ENCODE data around the gene ALDH1L2.

Gene ALDH1L2

DNA sequence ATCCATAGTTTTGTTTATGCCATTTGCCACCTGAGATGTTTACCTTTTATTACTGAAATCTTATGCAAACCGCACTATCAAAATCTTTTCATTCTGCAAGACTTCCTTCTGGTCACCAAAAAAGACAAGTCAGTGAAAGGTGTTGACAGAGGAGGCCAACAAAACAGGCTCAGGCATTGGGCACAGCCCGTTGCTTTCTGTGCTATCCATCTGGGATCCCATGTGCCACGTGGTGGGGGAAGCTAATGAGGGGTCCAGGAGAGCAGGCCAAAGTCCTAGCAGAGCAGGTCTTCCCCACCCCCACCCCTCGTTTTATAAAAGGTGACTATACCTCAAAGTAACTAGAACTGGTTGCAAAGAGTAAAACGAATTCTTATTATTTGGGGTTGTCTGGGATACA is 1.2 kb downstream of the ALDH1L2 start:
- no peak for FAIRE-seq

DNA sequence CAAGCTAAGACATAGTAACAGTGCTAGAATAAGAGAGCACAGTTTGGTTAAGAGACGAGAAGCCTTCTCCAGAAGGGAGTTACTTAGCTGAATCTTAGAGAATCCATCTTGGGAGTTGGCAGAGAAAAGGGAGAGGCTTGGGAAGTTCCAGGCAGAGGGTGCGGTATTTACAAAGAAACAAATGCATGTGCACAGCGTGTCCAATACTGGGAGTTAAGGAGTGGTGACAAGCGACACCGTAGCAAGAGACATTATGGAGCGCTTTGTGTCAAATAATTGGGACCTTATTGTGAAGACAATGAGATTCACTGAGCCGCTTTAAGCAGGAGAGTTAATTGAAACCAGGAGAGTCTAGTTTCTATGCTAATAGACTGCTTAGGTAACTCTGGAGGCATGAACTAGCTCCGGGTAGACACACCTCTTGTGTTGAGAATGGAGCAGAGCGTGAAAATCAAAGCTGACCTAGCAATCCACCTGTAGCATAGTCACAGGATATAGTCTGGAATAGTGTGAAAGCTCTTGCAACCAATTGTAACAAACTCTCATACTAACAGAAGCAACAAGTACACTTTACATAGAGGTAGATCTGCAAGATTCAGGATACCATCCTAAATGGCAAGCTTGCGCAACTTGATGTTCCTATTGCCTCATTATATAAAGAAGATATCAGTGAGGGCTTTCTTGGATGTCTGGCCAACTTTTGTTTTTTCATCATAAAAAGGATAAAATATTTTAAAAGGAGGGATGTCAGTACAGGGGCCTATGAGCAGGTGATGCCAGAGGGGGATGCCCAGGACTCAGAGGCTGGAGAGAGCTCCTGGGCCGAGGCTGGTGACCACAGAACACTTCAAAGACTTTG is 5.3 kb downstream of the ALDH1L2 start:
- FAIRE-seq = no peak

DNA sequence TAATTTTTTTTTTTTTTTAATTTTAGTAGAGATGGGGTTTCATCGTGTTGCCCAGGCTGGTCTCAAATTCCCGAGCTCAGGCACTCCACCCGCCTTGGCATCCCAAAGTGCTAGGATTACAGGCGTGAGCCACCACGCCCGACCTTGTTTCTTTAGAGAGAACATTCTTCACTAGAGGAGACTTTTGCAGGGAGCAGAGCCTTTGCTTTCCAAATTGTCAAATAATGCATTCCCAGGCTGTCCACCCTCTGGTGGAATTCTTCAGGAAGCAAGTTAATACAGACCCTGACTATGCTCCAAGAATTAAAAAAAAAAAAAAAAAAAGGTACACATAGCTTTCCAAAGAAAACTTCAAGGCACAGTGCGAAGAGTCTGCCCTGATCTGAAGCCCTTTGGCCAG is 6.8 kb downstream of the ALDH1L2 start:
- no peak for FAIRE-seq

DNA sequence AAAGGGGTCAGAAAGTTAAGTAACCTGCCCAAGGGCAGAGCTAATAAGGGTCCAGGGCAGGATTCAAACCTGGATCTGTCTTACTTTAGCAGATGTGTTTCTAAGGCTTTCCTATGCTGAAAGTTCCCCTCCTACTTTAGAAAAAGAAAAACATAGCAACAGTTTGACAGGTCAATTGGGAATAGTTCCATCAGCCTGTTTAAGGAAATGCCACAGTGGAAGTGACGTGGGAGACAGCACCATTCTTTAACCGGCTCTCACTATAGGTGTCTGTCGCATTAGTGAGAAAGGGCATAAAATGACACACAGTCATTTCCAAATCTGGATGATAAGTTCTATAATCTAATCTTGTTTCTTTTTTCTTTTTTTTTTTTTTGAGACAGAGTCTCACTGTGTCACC is 7.3 kb downstream of the ALDH1L2 start:
- no peak for FAIRE-seq

DNA sequence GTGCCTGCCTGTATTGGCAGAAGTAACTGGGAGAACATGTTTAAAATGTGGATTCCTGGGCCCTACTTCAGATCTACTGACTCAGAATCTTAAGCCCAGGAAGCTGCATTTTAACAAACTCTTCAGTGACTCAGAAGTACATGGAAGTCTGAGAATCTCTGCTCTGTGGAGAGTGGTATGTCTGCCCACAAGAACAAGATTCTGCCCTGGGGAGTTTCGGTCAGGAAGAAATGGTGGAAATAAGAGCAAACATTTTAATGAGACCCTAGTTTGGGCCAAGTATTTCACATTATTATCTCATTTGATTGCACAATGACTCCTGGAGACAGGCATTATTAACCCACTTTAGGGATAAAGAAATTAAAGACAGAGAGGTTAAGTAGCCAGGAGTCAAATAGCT is 8.2 kb downstream of the ALDH1L2 start:
- FAIRE-seq = no peak

DNA sequence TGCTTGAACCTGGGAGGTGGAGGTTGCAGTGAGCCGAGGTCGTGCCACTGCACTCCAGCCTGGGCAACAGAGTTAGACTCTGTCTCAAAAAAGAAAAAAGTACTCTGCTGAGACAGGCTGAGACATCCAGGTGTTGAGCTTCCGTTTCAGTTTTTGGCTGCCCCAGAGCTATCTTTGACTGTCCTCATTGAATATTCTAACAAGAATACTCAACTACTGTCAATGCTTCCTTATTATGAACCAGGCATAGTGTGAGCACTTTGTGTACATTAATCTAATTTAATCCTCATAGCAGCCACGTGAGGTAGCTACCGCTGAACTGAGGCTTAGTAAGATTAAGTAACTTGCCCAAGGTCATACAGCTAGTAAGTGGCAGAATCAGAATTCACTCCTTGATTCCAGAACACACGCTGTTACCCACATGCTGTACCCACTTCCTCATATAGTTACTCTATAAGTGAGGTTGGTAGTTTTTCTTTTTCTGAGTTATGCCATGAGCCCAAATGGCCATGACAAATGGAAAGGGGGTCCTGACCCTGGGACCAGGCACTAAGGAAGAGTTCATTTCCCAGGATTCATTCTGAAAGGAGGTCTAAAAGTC is 11.3 kb downstream of the ALDH1L2 start:
- FAIRE-seq = no peak

DNA sequence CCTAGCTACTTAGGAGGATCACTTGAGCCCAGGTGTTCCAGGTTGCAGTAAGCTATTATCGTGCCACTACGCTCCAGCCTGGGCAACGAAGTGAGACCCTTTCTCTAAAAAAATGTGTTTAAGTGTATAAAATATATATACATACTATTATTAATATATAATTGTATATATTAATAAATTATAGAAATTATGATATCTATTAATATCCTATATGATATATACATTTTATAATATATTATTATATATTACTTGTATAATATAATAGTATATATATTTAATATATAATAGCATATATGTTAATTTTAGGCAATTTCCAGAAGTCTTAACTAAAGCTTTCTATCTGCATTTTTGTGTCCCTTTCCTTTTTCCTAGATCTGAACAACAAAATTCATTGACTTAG is 12.3 kb downstream of the ALDH1L2 start:
- FAIRE-seq = no peak

DNA sequence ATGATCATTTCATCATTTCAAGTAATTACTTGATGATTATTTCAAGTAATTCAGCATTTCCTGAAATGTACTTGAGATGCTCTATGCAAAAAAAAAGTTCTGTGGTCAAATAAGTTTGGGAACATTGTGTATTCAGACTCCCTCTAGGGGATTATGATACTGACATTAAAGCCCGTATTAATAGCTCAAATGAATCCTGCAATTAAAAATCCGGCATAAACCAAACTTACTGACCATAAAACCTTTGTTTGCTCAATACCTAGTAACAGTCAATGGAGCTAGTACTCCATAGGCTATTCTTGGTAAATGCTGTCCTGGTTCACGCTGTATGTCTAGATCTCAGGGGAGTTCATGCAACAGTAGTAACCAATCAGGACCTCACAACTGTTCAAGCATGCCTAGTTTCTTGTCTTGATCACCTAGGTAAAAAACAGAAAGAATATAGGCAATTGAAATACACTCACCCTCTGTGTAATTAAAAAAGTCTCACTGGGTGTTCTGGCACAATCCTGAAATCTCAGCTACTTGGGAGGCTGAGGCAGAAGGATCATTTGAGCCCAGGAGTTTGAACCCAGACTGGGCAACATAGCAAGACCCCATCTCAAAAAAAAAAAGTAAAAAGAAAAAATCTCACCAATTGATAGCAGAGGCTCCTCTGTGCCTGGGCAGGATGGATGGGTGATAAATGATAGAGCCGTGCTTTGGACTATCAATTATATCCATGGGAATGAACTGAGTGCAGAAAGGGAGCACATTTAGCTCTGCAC is 14.1 kb downstream of the ALDH1L2 start:
- no peak for FAIRE-seq

DNA sequence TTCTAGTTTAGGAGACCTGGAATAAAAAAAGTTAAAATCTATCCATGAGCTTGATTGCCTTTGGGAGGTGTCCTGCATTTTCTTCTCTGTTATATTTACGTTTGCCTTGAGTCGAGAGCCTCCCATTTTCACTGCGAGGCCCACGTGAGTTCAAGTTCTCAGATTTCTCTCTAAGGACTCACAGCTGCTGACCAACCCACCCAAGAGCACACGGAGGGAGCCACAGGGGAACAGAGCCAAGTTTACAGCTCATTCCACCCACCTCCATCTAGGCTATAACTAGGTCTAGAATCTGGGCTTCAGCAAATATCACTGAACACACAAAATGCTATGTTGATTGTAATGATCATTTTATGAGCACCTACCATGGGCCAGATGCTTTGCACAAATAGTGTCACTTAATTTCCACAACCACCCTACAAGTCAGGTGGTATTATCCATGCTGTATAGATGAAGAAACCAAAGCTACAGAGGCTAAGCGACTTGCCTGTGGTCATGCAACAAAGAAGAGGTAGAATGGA is 16.7 kb downstream of the ALDH1L2 start:
- no peak for FAIRE-seq

DNA sequence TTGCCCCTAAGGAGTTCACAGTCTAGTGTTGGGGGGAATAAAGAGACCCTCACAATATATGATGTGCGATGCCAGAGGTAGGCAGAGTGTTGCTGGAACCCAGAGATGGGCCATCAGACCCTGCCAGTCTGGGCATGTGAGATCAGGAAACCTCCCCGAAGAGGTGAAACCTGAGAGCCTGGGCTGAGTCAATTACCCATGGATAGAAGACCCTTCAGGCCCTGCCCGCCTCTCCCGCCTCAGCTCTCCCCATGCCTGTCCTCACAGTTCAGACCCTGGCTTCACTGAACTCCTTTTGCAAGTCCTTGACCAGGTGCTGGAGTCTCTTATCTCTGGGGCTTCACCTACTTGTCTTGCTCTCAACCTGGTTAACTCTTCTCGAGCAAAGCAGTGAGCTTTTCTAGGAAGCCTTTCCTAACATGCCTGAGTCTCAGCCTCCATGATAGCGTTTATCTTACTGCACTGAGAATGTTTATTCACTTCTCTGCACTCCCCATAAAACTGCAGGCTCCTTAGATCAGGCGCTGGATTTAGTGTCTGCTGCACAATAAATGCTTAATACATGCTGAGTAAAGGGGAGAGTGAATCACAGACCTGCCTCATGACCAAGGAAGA is 19.6 kb downstream of the ALDH1L2 start:
- FAIRE-seq = no peak

DNA sequence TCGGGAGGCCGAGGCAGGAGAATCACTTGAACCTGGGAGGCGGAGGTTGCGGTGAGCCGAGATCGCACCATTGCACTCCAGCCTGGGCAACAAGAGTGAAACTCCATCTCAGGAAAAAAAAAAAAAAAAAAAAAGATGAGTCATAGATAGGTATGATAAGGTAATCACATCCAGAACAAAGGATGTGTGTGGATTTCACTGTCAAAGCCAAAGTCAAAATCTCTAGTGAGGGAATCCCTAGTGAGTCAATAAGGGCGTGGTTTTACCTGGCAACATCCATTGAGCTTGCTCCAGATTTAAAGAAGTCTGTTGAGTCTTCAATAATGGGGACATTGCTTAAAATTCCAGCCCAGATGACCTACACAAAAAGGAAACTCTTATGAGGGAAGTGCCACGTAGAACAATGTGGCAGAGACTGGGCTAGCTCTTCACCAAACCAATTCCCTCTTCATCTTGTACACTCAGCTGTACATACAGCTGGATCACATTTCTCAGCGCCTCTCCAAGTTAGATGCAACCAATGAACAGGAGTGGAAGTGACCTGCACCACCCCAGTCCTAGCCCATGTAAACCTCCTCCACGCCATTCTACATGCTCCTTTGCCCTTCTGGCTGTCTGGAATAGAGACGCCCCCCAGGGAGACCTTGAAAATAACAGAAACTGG is 23.4 kb downstream of the ALDH1L2 start:
- no peak for FAIRE-seq

DNA sequence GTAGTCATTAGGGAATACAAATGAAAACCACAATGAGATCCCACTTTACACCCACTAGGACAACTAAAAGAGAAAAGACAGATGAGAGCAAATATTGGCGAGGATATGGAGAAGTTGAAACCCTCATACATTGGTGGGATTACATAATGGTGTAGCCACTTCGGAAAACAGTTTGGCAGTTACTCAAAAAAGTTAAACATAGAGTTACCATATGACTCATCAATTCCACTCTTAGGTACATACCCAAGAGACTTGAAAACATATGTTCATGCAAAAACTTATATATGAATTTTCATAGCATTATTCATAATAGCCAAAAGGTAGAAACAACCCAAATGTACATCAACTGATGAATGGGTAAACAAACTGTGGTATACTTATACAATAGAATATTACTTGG is 27.1 kb downstream of the ALDH1L2 start:
- FAIRE-seq = no peak

DNA sequence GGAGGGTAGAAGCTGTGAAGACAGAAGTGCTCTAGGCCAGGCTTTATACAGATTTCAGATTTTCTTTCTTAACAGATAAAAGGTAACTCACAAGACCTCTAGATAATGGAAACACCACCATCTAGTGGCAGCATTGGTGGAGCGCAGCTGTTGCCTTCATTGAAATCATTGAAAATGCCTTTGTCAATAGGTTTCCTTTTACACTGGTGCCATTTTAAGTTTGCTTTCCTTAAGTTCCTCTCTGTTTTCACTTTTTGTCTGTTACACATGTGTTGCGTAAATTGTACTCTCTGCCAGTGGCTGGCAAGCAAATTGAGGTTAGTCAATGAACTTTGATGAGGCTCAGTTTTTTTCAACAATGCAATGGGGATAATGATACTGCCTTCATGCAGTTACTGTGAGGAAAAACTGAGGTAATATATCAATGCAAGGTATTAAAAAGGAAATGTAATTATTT is 31.1 kb downstream of the ALDH1L2 start:
- FAIRE-seq = peak; percentile 63

DNA sequence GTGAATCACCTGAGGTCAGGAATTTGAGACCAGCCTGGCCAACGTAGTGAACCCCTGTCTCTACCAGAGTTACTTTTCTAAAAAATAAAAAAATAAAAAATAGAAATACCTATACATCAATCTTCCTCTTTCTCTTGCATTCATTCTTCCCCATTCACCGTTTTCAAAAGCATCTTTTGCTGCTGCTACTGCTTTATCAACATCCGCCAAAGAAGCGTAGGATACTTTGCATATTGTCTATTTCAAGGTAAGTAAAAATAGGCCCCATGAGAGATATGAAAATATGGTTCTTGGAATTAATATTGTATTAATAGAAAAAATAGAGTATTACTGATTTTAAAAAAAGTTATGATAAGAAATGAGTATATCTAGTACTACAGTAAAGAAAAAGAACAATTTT is 32.3 kb downstream of the ALDH1L2 start:
- no peak for FAIRE-seq

DNA sequence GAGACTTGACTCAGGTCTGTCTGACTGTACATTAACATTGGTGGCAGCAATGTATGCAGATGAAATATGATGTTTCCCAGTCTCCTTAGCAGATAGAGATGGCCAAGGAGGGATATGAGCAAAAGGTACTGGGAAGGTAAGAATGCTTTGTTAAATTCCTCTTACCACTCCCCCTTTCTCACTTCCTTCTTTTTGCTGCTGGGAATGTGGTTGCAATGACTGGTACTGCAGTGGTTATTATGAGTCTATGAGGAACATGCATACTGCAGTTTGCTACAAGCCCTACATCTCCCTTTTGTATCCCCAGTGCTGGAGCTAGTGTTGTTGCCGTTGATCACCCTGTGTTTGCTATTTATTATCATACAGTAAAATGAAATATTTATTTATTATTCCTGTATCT is 35.9 kb downstream of the ALDH1L2 start:
- no peak for FAIRE-seq

DNA sequence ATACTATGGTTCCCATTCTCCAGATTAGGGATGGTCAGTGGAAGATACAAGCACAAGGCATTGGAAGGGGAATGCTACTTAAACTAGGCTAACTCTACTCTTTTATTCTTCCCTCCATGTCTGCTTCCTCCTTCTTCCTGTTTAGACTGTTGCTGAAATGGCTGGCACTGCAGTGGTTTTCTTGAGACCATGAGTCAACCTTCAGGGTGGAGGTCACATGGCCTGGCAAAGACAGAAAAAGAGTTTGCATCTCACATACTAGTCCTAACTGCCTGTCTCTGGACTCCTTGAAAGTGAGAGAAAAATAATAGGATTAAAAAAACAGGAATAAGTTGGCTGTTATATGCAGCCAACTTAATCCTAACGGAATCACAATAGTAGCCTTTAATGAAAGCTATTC is 37.0 kb downstream of the ALDH1L2 start:
- FAIRE-seq = no peak

DNA sequence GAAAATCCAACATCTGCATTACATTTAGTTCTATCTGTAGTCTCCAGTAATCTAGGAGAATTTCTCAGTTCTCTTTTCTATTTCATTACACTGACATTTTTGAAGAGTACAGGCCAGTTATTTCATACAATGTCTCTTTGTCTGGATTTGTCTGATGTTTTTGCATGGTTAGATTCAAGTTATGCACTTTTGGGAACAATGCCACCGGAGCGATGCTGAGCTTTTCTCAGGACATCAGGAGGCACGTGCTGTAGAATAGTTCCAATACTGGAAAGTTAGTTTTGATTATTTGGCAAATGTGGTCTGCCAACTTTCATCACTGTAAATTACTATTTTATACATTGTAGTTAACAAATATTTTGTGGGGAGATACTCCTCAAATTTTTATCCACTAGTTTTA is 43.1 kb downstream of the ALDH1L2 start:
- FAIRE-seq = no peak

DNA sequence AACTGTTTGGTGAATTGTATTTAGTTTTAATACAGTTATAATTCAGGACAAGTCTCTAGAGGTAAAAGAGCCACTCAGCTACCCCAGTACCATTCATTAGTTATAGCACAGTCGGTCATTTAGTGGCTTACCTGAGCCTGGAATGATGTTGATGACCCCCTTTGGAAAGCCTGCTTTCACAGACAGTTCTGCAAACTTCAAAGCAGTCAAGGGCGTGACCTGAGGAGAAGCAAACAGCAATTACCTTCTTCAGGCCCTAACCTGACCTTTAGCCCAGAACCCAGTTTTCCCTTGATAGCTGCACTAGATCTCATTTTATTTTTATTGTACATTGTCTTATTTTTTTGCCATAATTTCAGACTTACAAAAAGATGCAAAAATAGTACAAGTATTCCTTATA is 43.8 kb downstream of the ALDH1L2 start:
- FAIRE-seq = no peak

DNA sequence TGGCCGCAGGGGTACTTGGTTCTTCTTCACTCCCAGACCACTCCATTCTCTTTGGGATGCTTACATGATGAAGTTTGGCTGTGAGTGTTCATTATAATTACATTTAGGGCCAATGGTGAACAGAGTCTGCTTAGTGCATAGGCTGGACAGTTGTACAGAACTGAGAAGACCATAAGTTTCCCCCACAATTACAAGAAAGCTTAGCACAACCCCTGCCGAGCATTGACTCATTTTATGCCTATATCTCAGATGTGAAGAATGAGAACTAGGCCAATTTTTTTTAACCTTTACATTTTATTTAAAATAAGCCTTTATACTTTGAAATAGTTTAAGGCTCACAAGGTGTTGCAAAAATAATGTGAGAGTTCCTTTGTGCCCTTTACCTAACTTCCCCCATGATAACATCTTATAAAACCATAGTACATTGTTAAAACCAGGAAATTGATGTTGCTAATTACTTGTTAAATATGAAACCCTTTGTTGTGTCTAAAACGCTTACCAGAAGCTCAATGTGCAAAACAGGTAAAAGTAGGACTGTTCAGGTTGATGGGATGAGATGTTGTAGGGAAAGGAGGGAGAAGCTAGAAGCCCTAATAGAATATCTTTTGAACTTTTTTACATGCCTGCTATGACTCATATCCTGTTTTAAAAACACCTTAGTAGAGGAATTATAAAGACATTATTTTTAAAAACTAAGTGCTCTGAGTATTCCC is 47.2 kb downstream of the ALDH1L2 start:
- FAIRE-seq = peak; percentile 79

DNA sequence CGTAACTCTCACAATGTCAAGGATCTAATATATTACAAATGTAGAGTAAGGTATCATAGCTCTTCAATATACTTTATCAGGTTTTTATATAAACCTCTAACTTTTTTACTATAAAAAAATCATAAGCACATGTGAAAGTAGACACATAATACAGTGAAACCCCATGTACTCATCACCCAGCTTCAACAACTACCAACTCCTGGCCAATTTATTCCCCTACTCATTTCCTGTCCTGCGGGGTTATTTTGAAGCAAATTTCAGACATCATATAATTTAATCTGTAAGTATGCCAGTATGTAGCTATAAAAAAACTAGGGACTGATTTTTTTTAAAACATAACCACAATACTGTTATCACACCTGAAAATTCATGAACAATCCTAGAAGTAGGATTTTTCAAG is 50.4 kb downstream of the ALDH1L2 start:
- no peak for FAIRE-seq

DNA sequence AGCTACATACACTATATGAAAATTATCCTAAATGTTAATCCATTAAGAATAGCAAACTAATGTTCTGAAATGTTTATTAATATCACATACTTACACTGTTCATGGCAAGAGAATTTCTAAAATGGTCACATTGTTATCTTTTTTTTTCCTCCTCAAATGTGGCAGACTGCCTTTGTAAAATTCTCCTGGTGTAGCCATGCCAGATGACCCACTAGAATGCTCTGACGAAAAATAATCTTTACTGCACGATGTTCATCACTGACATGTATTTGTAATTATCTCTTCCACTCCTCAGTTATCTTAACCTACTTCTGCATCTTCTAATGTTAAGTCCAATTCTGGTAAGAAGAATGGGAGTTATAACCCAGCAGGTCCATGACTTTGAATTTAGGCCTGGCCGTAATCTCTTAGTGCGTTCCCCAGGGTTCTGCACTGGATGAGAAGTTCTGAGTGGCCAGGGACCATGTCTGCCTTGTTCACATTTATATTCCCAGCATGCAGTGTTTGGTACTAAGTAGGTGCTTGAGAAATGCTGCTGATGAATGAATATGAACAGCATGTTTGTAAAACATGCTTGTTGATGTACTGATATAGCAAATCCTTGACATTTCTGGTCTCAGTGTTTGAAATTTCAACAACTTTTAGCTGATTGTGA is 51.4 kb downstream of the ALDH1L2 start:
- FAIRE-seq = no peak
